H9 (cell line): Measurements from ENCODE around the gene CCIN. TPM values are rescaled to one million over a fixed set of nuclear protein-coding genes. Genes with fewer than 3 reads are reported as not detected.
A peak's percentile ranks its signal among the peaks of the same experiment; 100 is the strongest.

Experiments used
- DNase-seq: peaks from one replicate; pipeline ENCODE4 v3.0.0-alpha.2; 2017
- H2AFZ ChIP-seq: one replicate; pipeline ENCODE4 v1.6.1; 2013; ENCODE audit warnings: mild to moderate bottlenecking, low read length, control low read depth, moderate library complexity
- H2AK5ac ChIP-seq: 2 replicates; pipeline ENCODE4 v1.6.1; 2013; ENCODE audit warnings: low read length, control low read depth, mixed read lengths; ENCODE audit not compliant: insufficient read length
- H2BK120ac ChIP-seq: one replicate; pipeline ENCODE4 v1.6.1; 2013; ENCODE audit warnings: low read depth, mild to moderate bottlenecking, low read length, control low read depth, inconsistent platforms; ENCODE audit not compliant: poor library complexity, severe bottlenecking
- H2BK12ac ChIP-seq: 2 replicates; pipeline ENCODE4 v1.6.1; 2013; ENCODE audit warnings: low read length, control low read depth, mixed read lengths, low read depth; ENCODE audit not compliant: insufficient read length
- H2BK15ac ChIP-seq: 2 replicates; pipeline ENCODE4 v1.6.1; 2013; ENCODE audit warnings: low read depth, low read length, control low read depth
- H2BK20ac ChIP-seq: one replicate; pipeline ENCODE4 v1.6.1; 2013; ENCODE audit warnings: low read depth, mild to moderate bottlenecking, low read length, control low read depth, inconsistent platforms; ENCODE audit not compliant: poor library complexity, severe bottlenecking
- H2BK5ac ChIP-seq: 2 replicates; pipeline ENCODE4 v1.6.1; 2013; ENCODE audit warnings: low read length, control low read depth, mixed read lengths; ENCODE audit not compliant: insufficient read length
- H3K14ac ChIP-seq: 2 replicates; pipeline ENCODE4 v1.6.1; 2013; ENCODE audit warnings: low read length, control low read depth; ENCODE audit not compliant: insufficient read depth
- H3K18ac ChIP-seq: 2 replicates; pipeline ENCODE4 v1.6.1; 2013; ENCODE audit warnings: low read depth, mild to moderate bottlenecking, mixed read lengths, low read length, control low read depth; ENCODE audit not compliant: insufficient read length
- H3K23ac ChIP-seq: 2 replicates; pipeline ENCODE4 v1.6.1; 2013; ENCODE audit warnings: low read length, control low read depth, mixed read lengths, low read depth; ENCODE audit not compliant: insufficient read length
- H3K23me2 ChIP-seq: 2 replicates; pipeline ENCODE4 v1.6.1; 2013; ENCODE audit warnings: low read depth, mild to moderate bottlenecking, mixed read lengths, low read length, control low read depth; ENCODE audit not compliant: insufficient read length, poor library complexity, severe bottlenecking
- H3K27ac ChIP-seq: 2 replicates; pipeline ENCODE4 v1.5.1; 2013; ENCODE audit warnings: low read length, control low read depth, mixed read lengths, low read depth; ENCODE audit not compliant: insufficient read length
- H3K27me3 ChIP-seq: 2 replicates; pipeline ENCODE4 v1.6.1; 2013; ENCODE audit warnings: low read length, control low read depth, inconsistent platforms; ENCODE audit not compliant: insufficient read depth
- H3K4ac ChIP-seq: 2 replicates; pipeline ENCODE4 v1.6.1; 2013; ENCODE audit warnings: low read depth, mild to moderate bottlenecking, control low read depth, inconsistent platforms, low read length, moderate library complexity
- H3K4me1 ChIP-seq: 2 replicates; pipeline ENCODE4 v1.6.1; 2013; ENCODE audit warnings: low read length, control low read depth, inconsistent platforms; ENCODE audit not compliant: insufficient read depth
- H3K4me2 ChIP-seq: 2 replicates; pipeline ENCODE4 v1.6.1; 2013; ENCODE audit warnings: low read length, control low read depth, mixed read lengths; ENCODE audit not compliant: insufficient read length, insufficient read depth
- H3K56ac ChIP-seq: 2 replicates; pipeline ENCODE4 v1.6.1; 2013; ENCODE audit warnings: low read depth, mild to moderate bottlenecking, mixed read lengths, low read length, control low read depth; ENCODE audit not compliant: insufficient read length
- H3K79me1 ChIP-seq: 2 replicates; pipeline ENCODE4 v1.6.1; 2013; ENCODE audit warnings: low read depth, mild to moderate bottlenecking, moderate library complexity, low read length, control low read depth, inconsistent platforms; ENCODE audit not compliant: insufficient read depth, poor library complexity, severe bottlenecking
- H3K79me2 ChIP-seq: 2 replicates; pipeline ENCODE4 v1.6.1; 2013; ENCODE audit warnings: low read length, control low read depth, inconsistent platforms; ENCODE audit not compliant: insufficient read depth
- H3K9ac ChIP-seq: 2 replicates; pipeline ENCODE4 v1.6.1; 2013; ENCODE audit warnings: low read length, control low read depth, mixed read lengths; ENCODE audit not compliant: insufficient read length; ENCODE audit errors: extremely low read depth
- H3K9me3 ChIP-seq: one replicate; pipeline ENCODE4 v1.6.1; 2013; ENCODE audit warnings: low read depth, low read length, inconsistent platforms; ENCODE audit not compliant: control insufficient read depth
- H3T11ph ChIP-seq: one replicate; pipeline ENCODE4 v1.6.1; 2013; ENCODE audit warnings: mild to moderate bottlenecking, low read length, control low read depth, inconsistent platforms
- H4K20me1 ChIP-seq: one replicate; pipeline ENCODE4 v1.6.1; 2013; ENCODE audit not compliant: control insufficient read depth, insufficient read length, insufficient read depth
- H4K5ac ChIP-seq: 2 replicates; pipeline ENCODE4 v1.6.1; 2013; ENCODE audit warnings: low read depth, mild to moderate bottlenecking, mixed read lengths, low read length, control low read depth; ENCODE audit not compliant: insufficient read length
- H4K8ac ChIP-seq: replicated peaks from 2 replicates; pipeline ENCODE4 v1.6.1; 2013; ENCODE audit warnings: low read length, control low read depth, mixed read lengths, low read depth; ENCODE audit not compliant: insufficient read length
- H4K91ac ChIP-seq: 2 replicates; pipeline ENCODE4 v1.6.1; 2013; ENCODE audit warnings: low read depth, mild to moderate bottlenecking, moderate library complexity, mixed read lengths, low read length, control low read depth; ENCODE audit not compliant: insufficient read length
- H3K27ac Mint-ChIP-seq, 3 experiments: 2 replicates in 2 of 3; 3 replicates in 1 of 3; pipeline ENCODE4 v1.8.0; 2020 to 2021; ENCODE audit warnings: mixed read lengths in 3 of 3, mild to moderate bottlenecking in 1 of 3, moderate library complexity in 1 of 3
- H3K27me3 Mint-ChIP-seq: 2 replicates; pipeline ENCODE4 v1.8.0; 2021; ENCODE audit warnings: low read depth, mild to moderate bottlenecking, moderate library complexity, mixed read lengths
- H3K36me3 Mint-ChIP-seq, 3 experiments: 2 replicates in 2 of 3; 3 replicates in 1 of 3; pipeline ENCODE4 v1.8.0; 2020 to 2021; ENCODE audit warnings: low read depth in 3 of 3, mixed read lengths in 3 of 3; ENCODE audit not compliant: insufficient read depth in 1 of 3
- H3K4me1 Mint-ChIP-seq, 2 experiments: 2 replicates each; pipeline ENCODE4 v1.8.0; 2020; ENCODE audit warnings: mixed read lengths in 2 of 2
- H3K4me3 Mint-ChIP-seq, 2 experiments: 2 replicates in 1 of 2; 3 replicates in 1 of 2; pipeline ENCODE4 v1.8.0; 2020 to 2021; ENCODE audit warnings: mild to moderate bottlenecking in 2 of 2, mixed read lengths in 2 of 2, moderate library complexity in 1 of 2
- H3K9me3 Mint-ChIP-seq, 2 experiments: 2 replicates in 1 of 2; 3 replicates in 1 of 2; pipeline ENCODE4 v1.8.0; 2020; ENCODE audit warnings: mild to moderate bottlenecking in 2 of 2, mixed read lengths in 2 of 2, moderate library complexity in 1 of 2
- WGBS: extraction: QIAGEN DNeasy Blood & Tissue Kit; methylation state at CpG from one replicate; pipeline ENCODE4 v1.1.7; 2013; ENCODE audit warnings: missing lambda C conversion rate, low lambda C conversion rate, mixed read lengths; ENCODE audit not compliant: insufficient read length; ENCODE audit errors: extremely low coverage; 5-methylcytosine and 5-hydroxymethylcytosine counted together
- total RNA-seq: library from RNA; stranded (reverse); gene quantifications from 2 replicates; pipeline ENCODE4 v1.2.1, GENCODE V29; 2021
- TF ChIP-seq, protein P1 (sequence below): fragments of 200-600 bp; sonication (generic); conservative IDR thresholded peaks from 3 replicates; pipeline ENCODE4 v1.8.0; 2021; ENCODE audit warnings: antibody characterized with exemption, mild to moderate bottlenecking

The CCIN gene
- total RNA-seq, 1 experiment from 2014 or later: not detected

DNA sequence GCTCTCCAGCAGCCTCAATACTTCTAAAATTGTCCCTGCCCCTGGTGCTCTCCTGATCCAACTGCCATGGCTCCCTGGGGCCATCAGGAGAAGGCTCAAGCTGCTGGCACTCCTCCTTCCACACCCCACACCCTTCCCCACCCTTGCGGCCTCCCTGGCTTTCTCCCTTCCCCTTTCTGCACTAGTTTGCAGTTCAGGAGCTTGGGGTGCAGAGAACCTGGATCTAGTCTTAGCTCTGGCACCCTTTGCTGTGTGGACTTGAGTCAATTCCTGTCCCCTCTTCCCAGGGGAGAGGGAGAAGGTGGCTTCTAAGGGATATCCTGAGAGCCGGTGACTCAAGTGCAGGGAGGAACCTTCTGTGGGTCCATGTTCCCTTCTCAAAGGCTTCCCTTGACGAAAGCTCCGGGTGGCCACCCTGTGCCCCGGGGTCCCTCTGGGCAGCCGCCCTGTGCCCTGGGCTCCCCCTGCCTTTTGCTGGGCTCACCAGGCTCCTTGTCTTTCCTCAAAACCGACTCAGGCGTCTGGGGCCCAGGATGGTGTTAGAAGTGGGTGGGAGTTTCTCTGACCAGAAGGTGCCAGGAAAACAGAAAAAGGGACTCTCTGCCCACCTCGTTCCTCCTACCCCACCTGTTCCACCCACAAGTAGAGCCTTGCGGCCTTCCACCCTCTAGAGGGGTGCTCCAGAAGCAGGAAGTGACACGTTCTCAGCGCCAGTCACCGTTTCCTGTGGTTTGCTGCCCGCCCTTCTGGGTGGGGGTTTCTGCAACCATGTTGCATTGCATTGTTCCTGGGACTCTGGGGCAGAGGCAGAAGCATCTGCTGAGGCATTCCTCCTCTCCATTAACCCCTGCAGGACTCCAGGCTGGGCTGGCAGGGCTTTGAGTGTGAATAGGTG, 17.6 kb upstream of the CCIN start:
- Mint-ChIP-seq H3K9me3 (peaks cover 2% of the 10 kb centered on the region in 2 experiments), H3K4me1 (0 out of 4 replicates have a peak, but pooled peaks cover 0 to 3% of the 10 kb centered on the region in 2 experiments), H3K27me3 (peaks cover 3% of the 10 kb centered on the region), H3K36me3 (peaks cover 4 to 9% (median 7%) of the 10 kb centered on the region in 3 experiments; a peak in 5 of 7 replicates), H3K4me3 (no peak overlapping the region), H3K27ac (no peak overlapping the region)
- Histone ChIP-seq H3K79me1 (no peaks in the 10 kb centered on the region), H4K91ac (no peak overlapping the region), H3T11ph (no peak overlapping the region), H3K79me2 (no peaks in the 10 kb centered on the region), H2BK20ac (no peak overlapping the region), H4K5ac (no peak overlapping the region), H4K8ac (no peak overlapping the region), H2AFZ (no peak overlapping the region), H3K18ac (no peak overlapping the region), H3K23me2 (no peaks in the 10 kb centered on the region), H2AK5ac (no peak overlapping the region), H3K23ac (no peak overlapping the region), H4K20me1 (no peaks in the 10 kb centered on the region), H3K56ac (no peak overlapping the region), H3K9me3 (no peaks in the 10 kb centered on the region), H2BK5ac (no peak overlapping the region), H3K14ac (peak overlapping the region; percentile 5; the same call in 1 of the 2 replicates), H3K4me1 (peaks cover 3% of the 10 kb centered on the region; the same call in 1 of the 2 replicates), H3K4me2 (no peak overlapping the region), H3K9ac (no peak overlapping the region), H2BK12ac (no peak overlapping the region), H3K27ac (no peak overlapping the region), H3K27me3 (no peaks in the 10 kb centered on the region), H2BK120ac (no peak overlapping the region), H2BK15ac (no peak overlapping the region), H3K4ac (no peak overlapping the region)
- WGBS: no CpG with 5 or more reads among the region's 14 CpGs
- TF ChIP-seq, protein P1, sequence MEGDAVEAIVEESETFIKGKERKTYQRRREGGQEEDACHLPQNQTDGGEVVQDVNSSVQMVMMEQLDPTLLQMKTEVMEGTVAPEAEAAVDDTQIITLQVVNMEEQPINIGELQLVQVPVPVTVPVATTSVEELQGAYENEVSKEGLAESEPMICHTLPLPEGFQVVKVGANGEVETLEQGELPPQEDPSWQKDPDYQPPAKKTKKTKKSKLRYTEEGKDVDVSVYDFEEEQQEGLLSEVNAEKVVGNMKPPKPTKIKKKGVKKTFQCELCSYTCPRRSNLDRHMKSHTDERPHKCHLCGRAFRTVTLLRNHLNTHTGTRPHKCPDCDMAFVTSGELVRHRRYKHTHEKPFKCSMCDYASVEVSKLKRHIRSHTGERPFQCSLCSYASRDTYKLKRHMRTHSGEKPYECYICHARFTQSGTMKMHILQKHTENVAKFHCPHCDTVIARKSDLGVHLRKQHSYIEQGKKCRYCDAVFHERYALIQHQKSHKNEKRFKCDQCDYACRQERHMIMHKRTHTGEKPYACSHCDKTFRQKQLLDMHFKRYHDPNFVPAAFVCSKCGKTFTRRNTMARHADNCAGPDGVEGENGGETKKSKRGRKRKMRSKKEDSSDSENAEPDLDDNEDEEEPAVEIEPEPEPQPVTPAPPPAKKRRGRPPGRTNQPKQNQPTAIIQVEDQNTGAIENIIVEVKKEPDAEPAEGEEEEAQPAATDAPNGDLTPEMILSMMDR: no peak
- DNase-seq: no peak
